Activated T-cell treated with anti-CD3 and anti-CD28 coated beads, Interleukin-2, amount 50 U/mL, for 4 hours (primary cell): ENCODE results near the gene ATP5IF1. TPM values are rescaled to one million over a fixed set of nuclear protein-coding genes. Genes with fewer than 3 reads are reported as not detected.

Experiments
- ATAC-seq, 2 donors: fragments of 200-7000 bp; cut with Tn5 transposase; one replicate each; pipeline ENCODE4 v1.10.0; 2021
- DNase-seq: peaks from one replicate; pipeline ENCODE4 v3.0.0-alpha.2; 2020
- H3K27me3 Mint-ChIP-seq: one replicate; pipeline ENCODE4 v1.8.0; 2021; ENCODE audit warnings: low read depth, mixed read lengths
- H3K36me3 Mint-ChIP-seq: one replicate; pipeline ENCODE4 v1.8.0; 2022; ENCODE audit warnings: mixed read lengths; ENCODE audit not compliant: insufficient read depth
- H3K4me1 Mint-ChIP-seq: one replicate; pipeline ENCODE4 v1.8.0; 2021; ENCODE audit warnings: low read depth, mixed read lengths
- H3K4me3 Mint-ChIP-seq: one replicate; pipeline ENCODE4 v1.8.0; 2021; ENCODE audit warnings: mild to moderate bottlenecking, moderate library complexity, mixed read lengths
- H3K9me3 Mint-ChIP-seq: one replicate; pipeline ENCODE4 v1.8.0; 2021; ENCODE audit warnings: mixed read lengths
- total RNA-seq, 3 donors: library from RNA; stranded (reverse); gene quantifications; one replicate each; pipeline ENCODE4 v1.2.1, GENCODE V29; 2021

The ATP5IF1 gene
- 100 to 1,000 TPM; 110 to 121 (median 114) TPM for total RNA-seq

DNA sequence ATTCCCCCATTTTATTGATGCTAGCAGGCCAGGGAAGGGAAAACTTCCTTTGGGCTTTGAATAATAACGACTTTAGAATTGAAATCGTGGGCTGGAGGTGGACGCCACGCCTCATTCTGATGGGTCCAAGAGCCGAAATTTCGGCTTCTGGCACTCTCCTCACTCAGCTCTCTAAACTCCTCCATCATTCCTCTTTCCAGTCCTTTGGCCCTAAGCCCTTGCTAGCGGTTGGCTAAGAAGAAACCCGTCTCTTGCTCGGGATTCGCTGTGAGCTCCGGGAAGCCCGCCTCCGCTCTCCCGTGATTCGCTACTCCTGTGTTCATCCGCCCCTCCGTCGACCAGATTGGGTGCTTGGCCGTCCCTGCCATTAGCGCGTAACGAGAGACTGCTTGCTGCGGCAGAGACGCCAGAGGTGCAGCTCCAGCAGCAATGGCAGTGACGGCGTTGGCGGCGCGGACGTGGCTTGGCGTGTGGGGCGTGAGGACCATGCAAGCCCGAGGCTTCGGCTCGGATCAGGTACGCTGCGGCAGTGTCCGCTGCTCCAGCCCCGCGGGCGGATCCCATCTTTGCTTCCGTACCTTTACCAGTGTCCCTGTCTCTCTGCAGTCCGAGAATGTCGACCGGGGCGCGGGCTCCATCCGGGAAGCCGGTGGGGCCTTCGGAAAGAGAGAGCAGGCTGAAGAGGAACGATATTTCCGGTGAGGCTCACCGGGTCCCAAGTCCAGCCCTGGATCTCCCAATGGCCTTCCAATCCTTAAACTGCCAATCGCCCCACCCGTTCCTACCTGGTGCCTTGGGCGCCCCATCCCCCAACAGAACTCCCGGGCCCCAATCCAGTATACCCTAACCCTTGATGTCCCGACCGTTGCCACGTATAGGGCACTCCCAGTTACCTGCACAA lies at the start of gene ATP5IF1:
ATP5IF1 (plus strand) TSS at position 370 of the 901 bp plus-strand sequence; CDS start at position 430, 60 bp downstream.
- Mint-ChIP-seq H3K4me3 (no peak within 1 kb of the TSS), H3K9me3 (no peaks in the 10 kb centered on the region), H3K27me3 (no peaks in the 10 kb centered on the region), H3K36me3 (peaks cover 4% of the 10 kb centered on the region), H3K4me1 (peaks cover 19% of the 10 kb centered on the region)
- peak; percentile 89 for DNase-seq
- peak; percentile 95 to 96 for ATAC-seq

- DNase-seq = no peak
- H3K27me3 Mint-ChIP-seq = no peaks in the 10 kb centered on the region
These were observed 45.5 kb upstream of the ATP5IF1 start for GRCh38 chr1:28190337-28190979.

GRCh38 chr1:28190996-28191645 lies 44.8 kb upstream of the ATP5IF1 start:
- H3K4me1 Mint-ChIP-seq = no peaks in the 10 kb centered on the region
- ATAC-seq (no peak), DNase-seq (no peak)
- no peaks in the 10 kb centered on the region for H3K9me3 Mint-ChIP-seq
- no peaks in the 10 kb centered on the region for H3K27me3 Mint-ChIP-seq
- H3K36me3 Mint-ChIP-seq = peaks cover 5% of the 10 kb centered on the region
- H3K4me3 Mint-ChIP-seq = no peak overlapping the region

More at GRCh38 chr1:28190337-28190979, 45.5 kb upstream of the ATP5IF1 start:
- H3K4me1 Mint-ChIP-seq = no peaks in the 10 kb centered on the region
- no peak overlapping the region for H3K4me3 Mint-ChIP-seq
- H3K9me3 Mint-ChIP-seq = no peaks in the 10 kb centered on the region
- no peak for ATAC-seq
- H3K36me3 Mint-ChIP-seq = peaks cover 5% of the 10 kb centered on the region

GRCh38 chr1:28193701-28194161 lies 42.2 kb upstream of the ATP5IF1 start:
- Mint-ChIP-seq H3K36me3 (peaks cover 23% of the 10 kb centered on the region), H3K27me3 (no peaks in the 10 kb centered on the region), H3K4me3 (no peak overlapping the region), H3K4me1 (peaks cover 16% of the 10 kb centered on the region), H3K9me3 (no peaks in the 10 kb centered on the region)
- ATAC-seq = no peak
- DNase-seq = no peak

- no peak for DNase-seq
- no peak for ATAC-seq
- Mint-ChIP-seq H3K36me3 (peaks cover 30% of the 10 kb centered on the region), H3K4me3 (no peak overlapping the region), H3K9me3 (peaks cover 6% of the 10 kb centered on the region), H3K27me3 (no peaks in the 10 kb centered on the region), H3K4me1 (peaks cover 23% of the 10 kb centered on the region)
These were observed 41.4 kb upstream of the ATP5IF1 start for GRCh38 chr1:28194326-28195035.

- peaks cover 35% of the 10 kb centered on the region for H3K4me1 Mint-ChIP-seq
These were observed 40.1 kb upstream of the ATP5IF1 start for GRCh38 chr1:28195780-28196179.

DNA sequence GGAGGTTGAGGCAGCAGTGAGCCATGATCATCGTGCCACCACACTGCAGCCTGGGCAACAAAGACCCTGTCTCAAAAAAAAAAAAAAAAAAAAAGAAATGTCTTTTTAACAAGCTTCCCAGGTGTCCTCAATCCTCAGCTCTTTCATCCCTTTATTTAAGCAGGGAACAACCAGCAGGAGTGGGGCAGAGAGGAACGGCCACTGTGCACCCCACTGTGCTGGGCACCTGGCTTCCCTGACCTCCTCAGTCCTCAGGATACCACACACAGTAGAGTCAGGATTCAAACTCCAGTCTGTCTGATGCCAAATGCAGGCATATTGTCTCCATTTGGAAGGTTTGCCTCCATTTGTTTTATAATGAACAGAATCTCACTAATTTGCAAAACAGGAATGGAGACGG lies 39.6 kb upstream of the ATP5IF1 start:
- DNase-seq (no peak), ATAC-seq (no peak)
- H3K9me3 Mint-ChIP-seq = peaks cover 7% of the 10 kb centered on the region
- H3K36me3 Mint-ChIP-seq = peaks cover 46% of the 10 kb centered on the region
- H3K4me3 Mint-ChIP-seq = no peak overlapping the region
- no peaks in the 10 kb centered on the region for H3K27me3 Mint-ChIP-seq
- H3K4me1 Mint-ChIP-seq = peaks cover 41% of the 10 kb centered on the region

More at GRCh38 chr1:28195780-28196179, 40.1 kb upstream of the ATP5IF1 start:
- Mint-ChIP-seq H3K36me3 (peaks cover 41% of the 10 kb centered on the region), H3K9me3 (peaks cover 7% of the 10 kb centered on the region), H3K27me3 (no peaks in the 10 kb centered on the region), H3K4me3 (no peak overlapping the region)
- DNase-seq (no peak), ATAC-seq (no peak)

DNA sequence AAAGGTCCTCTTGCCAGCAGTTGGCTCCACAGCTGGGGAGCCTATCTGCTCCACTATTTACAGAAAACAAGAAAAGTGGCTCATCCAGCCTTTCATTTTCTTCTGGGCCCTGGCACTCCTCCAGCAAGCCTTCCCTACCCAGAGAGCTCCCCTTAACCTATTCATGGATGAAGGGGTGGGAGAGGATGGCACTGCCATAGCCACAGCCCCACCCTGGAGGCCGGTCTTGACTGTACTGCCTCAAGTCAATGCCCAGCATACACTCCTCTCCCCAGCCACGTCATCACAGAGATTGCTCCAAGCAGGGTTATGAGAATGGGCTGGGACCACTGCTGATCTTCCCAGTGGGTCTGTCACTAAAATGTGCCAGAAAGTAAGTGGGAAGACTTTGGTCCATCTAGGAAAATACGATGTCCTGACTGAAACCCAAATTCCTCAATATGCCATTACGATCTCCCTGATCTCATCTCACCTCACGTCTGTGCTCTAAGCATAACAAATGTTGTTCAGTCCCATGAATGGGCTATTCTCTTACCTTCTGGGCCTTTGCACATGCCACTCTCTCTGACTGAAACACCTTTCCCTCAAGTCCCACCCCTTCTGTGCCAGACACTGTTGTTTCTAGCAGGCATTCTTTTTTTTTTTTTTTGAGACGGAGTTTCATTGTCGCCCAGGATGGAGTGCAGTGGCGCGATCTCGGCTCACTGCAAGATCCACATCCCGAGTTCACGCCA lies 38.1 kb upstream of the ATP5IF1 start:
- ATAC-seq (no peak), DNase-seq (no peak)
- no peaks in the 10 kb centered on the region for H3K27me3 Mint-ChIP-seq
- no peak overlapping the region for H3K4me3 Mint-ChIP-seq
- H3K36me3 Mint-ChIP-seq = peaks cover 48% of the 10 kb centered on the region
- peaks cover 7% of the 10 kb centered on the region for H3K9me3 Mint-ChIP-seq
- peaks cover 41% of the 10 kb centered on the region for H3K4me1 Mint-ChIP-seq

DNA sequence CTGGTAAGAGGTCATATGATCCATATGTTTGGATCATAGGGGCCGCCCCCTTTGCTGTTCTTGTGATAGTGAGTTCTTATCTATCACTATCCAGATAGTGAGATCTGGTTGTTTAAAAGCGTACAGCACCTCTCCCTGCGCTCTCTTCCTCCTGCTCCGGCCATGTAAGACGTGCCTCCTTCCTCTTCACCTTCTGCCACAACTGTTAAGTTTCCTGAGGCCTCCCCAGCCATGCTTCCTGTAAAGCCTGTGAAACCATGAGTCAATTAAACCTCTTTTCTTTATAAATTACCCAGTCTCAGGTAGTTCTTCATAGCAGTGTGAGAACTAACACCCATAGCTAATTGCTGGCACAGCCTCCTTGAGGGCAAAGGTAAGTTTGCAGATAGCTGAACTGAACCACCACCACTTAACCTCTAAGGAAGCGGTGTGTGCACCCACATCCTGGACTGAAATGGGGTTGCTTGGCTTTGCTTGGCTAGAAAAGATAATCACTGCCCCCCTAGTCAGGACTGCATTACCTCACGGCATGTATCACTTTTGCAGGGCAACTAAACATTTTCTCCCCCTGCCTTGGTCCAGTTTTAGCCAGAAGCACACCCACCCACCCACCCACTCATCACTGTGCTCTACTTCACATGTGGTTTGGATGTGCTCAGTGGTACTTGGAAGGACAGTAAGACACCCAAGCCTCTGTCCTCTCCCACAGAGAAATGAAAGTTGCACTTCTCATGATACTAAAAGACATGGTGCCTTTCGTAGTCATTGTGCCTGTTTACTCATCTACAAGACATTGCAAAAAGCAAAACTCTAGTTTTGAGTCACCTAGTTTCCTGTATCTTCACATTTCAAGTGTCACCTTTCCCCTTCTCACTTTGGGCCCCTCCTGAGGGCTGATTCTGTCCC lies 36.3 kb upstream of the ATP5IF1 start:
- ATAC-seq (peak; percentile 95 to 96), DNase-seq (no peak)
- H3K4me3 Mint-ChIP-seq = peak overlapping the region; percentile 75
- H3K9me3 Mint-ChIP-seq = peaks cover 7% of the 10 kb centered on the region
- H3K36me3 Mint-ChIP-seq = peaks cover 57% of the 10 kb centered on the region
- H3K27me3 Mint-ChIP-seq = no peaks in the 10 kb centered on the region
- H3K4me1 Mint-ChIP-seq = peaks cover 41% of the 10 kb centered on the region

- DNase-seq (no peak), ATAC-seq (no peak)
- H3K36me3 Mint-ChIP-seq = peaks cover 62% of the 10 kb centered on the region
- no peak overlapping the region for H3K4me3 Mint-ChIP-seq
- H3K4me1 Mint-ChIP-seq = peaks cover 41% of the 10 kb centered on the region
- peaks cover 7% of the 10 kb centered on the region for H3K9me3 Mint-ChIP-seq
- no peaks in the 10 kb centered on the region for H3K27me3 Mint-ChIP-seq
These were observed 35.6 kb upstream of the ATP5IF1 start for GRCh38 chr1:28200234-28200873.

- Mint-ChIP-seq H3K9me3 (no peaks in the 10 kb centered on the region), H3K4me1 (peaks cover 18% of the 10 kb centered on the region), H3K36me3 (peaks cover 42% of the 10 kb centered on the region), H3K4me3 (no peak overlapping the region), H3K27me3 (no peaks in the 10 kb centered on the region)
- DNase-seq = no peak
- ATAC-seq = no peak
These were observed 30.7 kb upstream of the ATP5IF1 start for GRCh38 chr1:28205243-28205642.

DNA sequence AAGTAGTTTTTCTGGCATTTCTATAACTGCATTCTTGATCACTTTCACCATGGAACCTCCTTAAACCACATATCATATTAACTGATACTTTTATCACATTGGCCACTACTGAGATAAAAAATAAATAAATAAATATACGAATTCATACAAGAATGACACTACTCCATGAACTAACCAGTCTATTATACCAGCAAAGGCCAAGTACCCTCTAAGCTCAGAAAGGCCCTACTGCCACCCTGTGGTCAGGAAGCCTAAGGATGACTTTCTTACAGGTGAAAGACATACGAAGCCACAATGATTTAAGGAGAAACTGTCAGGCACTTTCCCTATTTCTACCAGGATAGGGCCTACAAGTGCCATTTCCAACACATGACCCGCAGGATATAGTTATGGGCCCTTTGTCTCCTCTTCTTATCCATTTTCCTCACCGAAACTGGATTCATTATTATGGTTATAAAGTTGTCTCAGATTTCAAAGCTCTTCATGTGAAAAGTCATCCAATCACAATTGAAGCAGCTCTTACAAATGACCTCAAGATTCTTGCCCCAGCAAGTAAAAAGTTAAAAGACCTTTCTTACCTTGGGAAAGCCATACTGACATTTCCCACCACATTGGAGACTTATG lies 27.0 kb upstream of the ATP5IF1 start:
- Mint-ChIP-seq H3K4me1 (peaks cover 7% of the 10 kb centered on the region), H3K36me3 (peaks cover 28% of the 10 kb centered on the region)

More for the DNA sequence above, 27.0 kb upstream of the ATP5IF1 start:
- H3K4me3 Mint-ChIP-seq = no peak overlapping the region
- peak; percentile 48 for DNase-seq
- H3K27me3 Mint-ChIP-seq = no peaks in the 10 kb centered on the region
- H3K9me3 Mint-ChIP-seq = no peaks in the 10 kb centered on the region
- ATAC-seq = peak; percentile 53 to 73
